ENCODE data around the gene STIP1.
"Not testable (repeated sequence)": the region's sequence is repeated elsewhere in the genome, so short reads cannot be mapped to it uniquely, and the experiment has no call there.

STIP1 gene

GRCh38 chr11:64157631-64158394, 28.2 kb upstream of the STIP1 start:
- no peak for DNase-seq (ENCODE audit: low read depth)

GRCh38 chr11:64161037-64161436, 24.9 kb upstream of the STIP1 start:
- DNase-seq (ENCODE audit: low read depth) = no peak

GRCh38 chr11:64162769-64163168, 23.2 kb upstream of the STIP1 start:
- DNase-seq (ENCODE audit: low read depth) = not testable (repeated sequence)

- DNase-seq (ENCODE audit: low read depth) = no peak
These were observed 22.0 kb upstream of the STIP1 start for GRCh38 chr11:64163951-64164350.

- DNase-seq (ENCODE audit: low read depth) = no peak
These were observed 21.3 kb upstream of the STIP1 start for GRCh38 chr11:64164392-64165312.

- DNase-seq (ENCODE audit: low read depth) = no peak
These were observed 20.5 kb upstream of the STIP1 start for GRCh38 chr11:64165481-64165841.

- DNase-seq (ENCODE audit: low read depth) = no peak
These were observed 19.9 kb upstream of the STIP1 start, which contains the start of gene MACROD1 for GRCh38 chr11:64165842-64166635. TSS of gene MACROD1 (minus strand) at chr11:64166113. CDS start at chr11:64165994, 119 bp downstream.

GRCh38 chr11:64170419-64170818, 15.6 kb upstream of the STIP1 start:
- no peak for DNase-seq (ENCODE audit: low read depth)

- DNase-seq (ENCODE audit: low read depth) = no peak
These were observed 12.2 kb upstream of the STIP1 start for GRCh38 chr11:64173616-64174355.

- DNase-seq (ENCODE audit: low read depth) = no peak
These were observed 9.2 kb upstream of the STIP1 start for GRCh38 chr11:64176751-64177150.

- no peak for DNase-seq (ENCODE audit: low read depth)
These were observed 7.8 kb upstream of the STIP1 start for GRCh38 chr11:64178203-64178602.

- no peak for DNase-seq (ENCODE audit: low read depth)
These were observed 6.9 kb upstream of the STIP1 start for GRCh38 chr11:64178951-64179639.

- no peak for DNase-seq (ENCODE audit: low read depth)
These were observed 5.1 kb upstream of the STIP1 start for GRCh38 chr11:64180891-64181290.

GRCh38 chr11:64181506-64182411, 4.2 kb upstream of the STIP1 start:
- DNase-seq (ENCODE audit: low read depth) = peak; percentile 75

GRCh38 chr11:64183890-64184289, 2.1 kb upstream of the STIP1 start:
- DNase-seq (ENCODE audit: low read depth) = no peak

- no peak for DNase-seq (ENCODE audit: low read depth)
These were observed 737 bp upstream of the STIP1 start for GRCh38 chr11:64185175-64185692.

GRCh38 chr11:64186492-64187165, 658 bp downstream of the STIP1 start:
- no peak for DNase-seq (ENCODE audit: low read depth)

GRCh38 chr11:64192434-64192833, 6.5 kb downstream of the STIP1 start:
- DNase-seq (ENCODE audit: low read depth) = no peak

- DNase-seq (ENCODE audit: low read depth) = no peak
These were observed 10.7 kb downstream of the STIP1 start for GRCh38 chr11:64196626-64197025.

All from GM04503 (cell line).